Central memory CD8-positive, alpha-beta T cell (primary cell): Measurements from ENCODE around the gene SERP2.
A peak's percentile ranks its signal among the peaks of the same experiment; 100 is the strongest.

ENCODE experiments used
- ATAC-seq: fragments of 150-1000 bp; cut with Tn5 transposase; replicated peaks from 2 replicates; pipeline ENCODE4 v1.10.0; 2022; ENCODE audit warnings: mild to moderate bottlenecking, moderate FRiP score, moderate number of reproducible peaks; ENCODE audit not compliant: poor library complexity, severe bottlenecking; ENCODE audit errors: extremely low read depth
- DNase-seq, 2 donors: peaks; one replicate each; pipeline ENCODE4 v3.0.0; 2021; ENCODE audit warnings: low spot score in 2 of 2
- H3K27ac Mint-ChIP-seq: one replicate; pipeline ENCODE4 v1.8.0; 2022; ENCODE audit warnings: low read depth, mild to moderate bottlenecking, moderate library complexity, mixed read lengths
- H3K27me3 Mint-ChIP-seq: one replicate; pipeline ENCODE4 v1.8.0; 2022; ENCODE audit warnings: mixed read lengths
- H3K36me3 Mint-ChIP-seq: one replicate; pipeline ENCODE4 v1.8.0; 2022; ENCODE audit warnings: mild to moderate bottlenecking, moderate library complexity, mixed read lengths; ENCODE audit not compliant: insufficient read depth
- H3K4me1 Mint-ChIP-seq: one replicate; pipeline ENCODE4 v1.8.0; 2022; ENCODE audit warnings: mixed read lengths
- H3K4me3 Mint-ChIP-seq: one replicate; pipeline ENCODE4 v1.8.0; 2022; ENCODE audit warnings: mild to moderate bottlenecking, moderate library complexity, mixed read lengths
- H3K9me3 Mint-ChIP-seq: one replicate; pipeline ENCODE4 v1.8.0; 2022; ENCODE audit warnings: mixed read lengths

The SERP2 gene

GRCh38 chr13:44364345-44365000 is 9.2 kb upstream of the SERP2 start:
- no peaks in the 10 kb centered on the region for H3K9me3 Mint-ChIP-seq
- DNase-seq (no peak), ATAC-seq (no peak)
- no peak overlapping the region for H3K4me3 Mint-ChIP-seq
- H3K27ac Mint-ChIP-seq, result no peak overlapping the region
- no peaks in the 10 kb centered on the region for H3K36me3 Mint-ChIP-seq
- peaks cover 17% of the 10 kb centered on the region for H3K27me3 Mint-ChIP-seq
- H3K4me1 Mint-ChIP-seq, result no peaks in the 10 kb centered on the region

DNA sequence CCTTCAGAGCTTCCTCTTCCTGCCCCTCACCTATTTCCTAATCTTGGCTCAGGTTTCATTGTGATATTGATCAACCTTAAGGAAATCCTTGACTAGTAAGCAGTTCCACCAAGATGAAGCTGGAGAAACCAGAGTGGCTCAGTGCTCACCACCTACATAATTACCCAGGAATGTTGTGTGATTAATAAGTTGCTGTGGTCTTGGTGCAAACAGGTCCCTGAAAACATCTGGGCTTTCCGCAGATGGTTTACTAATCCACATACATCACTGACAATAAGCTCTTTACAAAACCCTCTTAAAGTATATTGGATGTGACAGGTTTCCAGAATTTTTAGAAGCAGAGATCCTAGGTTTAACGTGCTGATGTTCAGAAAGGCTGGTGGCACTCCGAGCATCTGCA is 8.6 kb upstream of the SERP2 start:
- peaks cover 18% of the 10 kb centered on the region for H3K27me3 Mint-ChIP-seq
- no peaks in the 10 kb centered on the region for H3K36me3 Mint-ChIP-seq
- no peak for ATAC-seq
- DNase-seq, result no peak
- H3K27ac Mint-ChIP-seq, result no peak overlapping the region
- no peaks in the 10 kb centered on the region for H3K9me3 Mint-ChIP-seq
- H3K4me3 Mint-ChIP-seq, result no peak overlapping the region
- no peaks in the 10 kb centered on the region for H3K4me1 Mint-ChIP-seq

- H3K4me3 Mint-ChIP-seq, result no peak overlapping the region
These were observed 7.7 kb upstream of the SERP2 start for GRCh38 chr13:44365899-44366298.

DNA sequence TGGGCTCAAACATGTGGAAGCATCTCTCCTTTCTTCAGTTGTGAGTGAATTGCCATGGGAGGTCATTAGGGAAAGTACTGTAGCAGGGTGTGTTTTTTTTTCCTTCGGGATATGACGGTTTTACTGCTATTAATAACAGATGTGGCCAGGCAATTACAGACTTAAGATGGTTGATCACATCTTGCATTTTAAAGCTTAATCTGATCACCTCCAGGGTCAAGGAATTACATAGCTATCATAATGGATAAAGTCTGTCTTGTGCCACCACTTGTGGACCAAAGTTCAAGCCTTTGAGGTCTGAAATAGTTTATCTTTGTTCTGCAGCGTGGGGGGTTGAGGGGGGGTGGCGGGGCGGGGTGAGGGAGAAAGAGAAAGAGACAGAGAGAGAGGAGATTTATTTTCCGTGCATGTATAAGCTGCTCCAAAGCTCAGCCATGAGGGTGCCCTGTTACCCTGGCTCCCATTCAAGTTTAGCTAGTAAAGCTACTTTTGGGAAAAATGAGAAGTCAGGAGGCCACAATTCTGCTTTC is 5.5 kb upstream of the SERP2 start:
- H3K4me3 Mint-ChIP-seq, result no peak overlapping the region
- no peaks in the 10 kb centered on the region for H3K9me3 Mint-ChIP-seq
- no peak overlapping the region for H3K27ac Mint-ChIP-seq
- no peaks in the 10 kb centered on the region for H3K4me1 Mint-ChIP-seq
- H3K36me3 Mint-ChIP-seq, result peaks cover 2% of the 10 kb centered on the region
- peaks cover 36% of the 10 kb centered on the region for H3K27me3 Mint-ChIP-seq
- DNase-seq (no peak), ATAC-seq (no peak)

More at GRCh38 chr13:44365899-44366298, 7.7 kb upstream of the SERP2 start:
- Mint-ChIP-seq H3K4me1 (no peaks in the 10 kb centered on the region), H3K36me3 (no peaks in the 10 kb centered on the region), H3K27me3 (peaks cover 24% of the 10 kb centered on the region), H3K27ac (no peak overlapping the region), H3K9me3 (no peaks in the 10 kb centered on the region)
- DNase-seq (no peak), ATAC-seq (no peak)

- ATAC-seq, result peak; percentile 34
These were observed 4.8 kb upstream of the SERP2 start for GRCh38 chr13:44368599-44369368.

DNA sequence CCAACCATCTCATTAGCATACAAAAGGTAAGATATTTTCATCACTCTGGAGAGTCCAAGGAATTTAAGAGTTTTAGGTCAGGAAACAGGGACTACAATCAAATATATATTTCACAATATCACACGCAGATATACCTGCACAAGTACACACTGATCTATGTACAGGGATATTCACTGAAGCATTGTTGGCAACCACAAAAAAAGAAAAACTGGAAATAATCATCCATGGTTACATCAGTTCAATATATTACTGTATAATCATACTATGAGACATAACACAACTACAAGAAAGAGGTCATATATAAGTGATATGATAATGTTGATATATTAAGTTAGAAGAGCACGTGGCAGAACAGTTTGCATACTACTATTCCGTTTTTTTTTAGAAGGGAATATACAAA is 2.2 kb upstream of the SERP2 start:
- no peak overlapping the region for H3K27ac Mint-ChIP-seq
- ATAC-seq, result no peak

More at GRCh38 chr13:44368599-44369368, 4.8 kb upstream of the SERP2 start:
- no peak overlapping the region for H3K4me3 Mint-ChIP-seq
- no peaks in the 10 kb centered on the region for H3K4me1 Mint-ChIP-seq
- H3K27ac Mint-ChIP-seq, result no peak overlapping the region
- DNase-seq, result no peak
- H3K36me3 Mint-ChIP-seq, result peaks cover 2% of the 10 kb centered on the region
- no peaks in the 10 kb centered on the region for H3K9me3 Mint-ChIP-seq
- H3K27me3 Mint-ChIP-seq, result peaks cover 38% of the 10 kb centered on the region

DNA sequence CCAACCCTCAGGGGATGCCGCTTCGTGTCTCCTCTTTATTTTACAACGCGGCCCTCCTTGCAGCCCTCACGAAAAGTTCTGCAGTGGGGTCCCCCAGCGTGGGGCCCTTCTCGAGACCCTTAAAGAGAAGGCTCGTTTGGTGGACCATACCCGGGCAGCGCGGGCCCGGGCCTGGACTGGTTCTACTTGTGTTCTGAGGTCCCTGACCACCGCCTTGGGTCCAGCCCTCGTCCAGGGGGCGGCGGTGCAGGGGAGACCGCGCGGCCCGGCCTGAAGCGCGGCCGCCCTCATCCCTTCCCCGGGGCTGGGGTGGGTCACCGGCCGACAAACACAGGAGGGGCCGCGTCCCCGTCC is 400 bp upstream of the SERP2 start:
- Mint-ChIP-seq H3K27ac (no peak overlapping the region), H3K4me1 (no peaks in the 10 kb centered on the region), H3K9me3 (no peaks in the 10 kb centered on the region), H3K36me3 (peaks cover 2% of the 10 kb centered on the region), H3K4me3 (no peak overlapping the region), H3K27me3 (peaks cover 49% of the 10 kb centered on the region)
- DNase-seq, result no peak
- no peak for ATAC-seq

More for the DNA sequence above, 2.2 kb upstream of the SERP2 start:
- H3K27me3 Mint-ChIP-seq, result peaks cover 49% of the 10 kb centered on the region
- no peaks in the 10 kb centered on the region for H3K9me3 Mint-ChIP-seq
- H3K4me1 Mint-ChIP-seq, result no peaks in the 10 kb centered on the region
- no peak overlapping the region for H3K4me3 Mint-ChIP-seq
- peaks cover 2% of the 10 kb centered on the region for H3K36me3 Mint-ChIP-seq
- DNase-seq, result no peak

GRCh38 chr13:44374348-44374712 is 706 bp downstream of the SERP2 start:
- H3K4me3 Mint-ChIP-seq, result peak overlapping the region; percentile 39

DNA sequence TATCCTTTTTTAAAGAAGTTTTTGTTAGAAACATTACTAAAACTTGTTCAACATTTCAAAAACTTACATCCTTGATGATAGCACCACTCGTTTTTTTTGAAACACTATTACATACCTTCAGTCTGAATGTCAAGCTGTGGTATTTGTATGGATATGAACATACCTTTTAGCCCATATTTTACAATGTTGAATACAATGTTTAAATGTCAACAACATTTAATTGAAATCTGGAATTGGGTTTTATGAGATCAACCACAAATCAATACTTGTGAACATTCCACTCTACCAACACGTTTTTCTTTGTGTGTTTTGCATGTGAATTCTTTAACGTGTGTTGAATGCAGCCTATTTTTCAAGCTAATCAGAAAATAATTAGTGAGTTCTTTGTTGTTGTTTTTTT is 4.7 kb downstream of the SERP2 start:
- Mint-ChIP-seq H3K4me1 (no peaks in the 10 kb centered on the region), H3K27ac (no peak overlapping the region), H3K4me3 (no peak overlapping the region), H3K27me3 (peaks cover 11% of the 10 kb centered on the region), H3K9me3 (no peaks in the 10 kb centered on the region), H3K36me3 (no peaks in the 10 kb centered on the region)
- DNase-seq, result no peak
- ATAC-seq, result no peak

More at GRCh38 chr13:44374348-44374712, 706 bp downstream of the SERP2 start:
- ATAC-seq, result no peak
- peaks cover 43% of the 10 kb centered on the region for H3K27me3 Mint-ChIP-seq
- H3K4me1 Mint-ChIP-seq, result no peaks in the 10 kb centered on the region
- H3K9me3 Mint-ChIP-seq, result no peaks in the 10 kb centered on the region
- DNase-seq, result no peak
- H3K27ac Mint-ChIP-seq, result no peak overlapping the region
- peaks cover 2% of the 10 kb centered on the region for H3K36me3 Mint-ChIP-seq

DNA sequence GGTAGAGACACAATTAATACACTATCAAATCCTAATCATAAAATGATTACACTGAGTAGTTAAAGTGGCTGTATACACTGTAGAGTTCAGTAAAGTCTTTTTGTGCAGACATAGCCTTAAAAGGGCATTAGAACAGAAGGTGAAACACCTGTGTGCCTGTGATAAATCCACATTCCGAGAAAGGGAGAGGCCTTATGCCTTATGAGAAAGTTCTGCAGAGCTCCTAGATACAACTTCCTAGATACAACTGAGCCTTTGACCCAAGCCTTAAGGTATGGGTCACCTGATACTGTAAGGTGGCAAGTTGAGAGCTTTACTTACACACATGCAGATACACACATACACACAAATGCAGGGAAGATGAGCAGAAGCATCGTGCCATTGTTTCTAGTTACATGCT is 6.3 kb downstream of the SERP2 start:
- H3K4me1 Mint-ChIP-seq, result no peaks in the 10 kb centered on the region
- peaks cover 3% of the 10 kb centered on the region for H3K27me3 Mint-ChIP-seq
- no peaks in the 10 kb centered on the region for H3K9me3 Mint-ChIP-seq
- H3K4me3 Mint-ChIP-seq, result no peak overlapping the region
- H3K36me3 Mint-ChIP-seq, result no peaks in the 10 kb centered on the region
- ATAC-seq, result no peak
- H3K27ac Mint-ChIP-seq, result no peak overlapping the region
- no peak for DNase-seq

DNA sequence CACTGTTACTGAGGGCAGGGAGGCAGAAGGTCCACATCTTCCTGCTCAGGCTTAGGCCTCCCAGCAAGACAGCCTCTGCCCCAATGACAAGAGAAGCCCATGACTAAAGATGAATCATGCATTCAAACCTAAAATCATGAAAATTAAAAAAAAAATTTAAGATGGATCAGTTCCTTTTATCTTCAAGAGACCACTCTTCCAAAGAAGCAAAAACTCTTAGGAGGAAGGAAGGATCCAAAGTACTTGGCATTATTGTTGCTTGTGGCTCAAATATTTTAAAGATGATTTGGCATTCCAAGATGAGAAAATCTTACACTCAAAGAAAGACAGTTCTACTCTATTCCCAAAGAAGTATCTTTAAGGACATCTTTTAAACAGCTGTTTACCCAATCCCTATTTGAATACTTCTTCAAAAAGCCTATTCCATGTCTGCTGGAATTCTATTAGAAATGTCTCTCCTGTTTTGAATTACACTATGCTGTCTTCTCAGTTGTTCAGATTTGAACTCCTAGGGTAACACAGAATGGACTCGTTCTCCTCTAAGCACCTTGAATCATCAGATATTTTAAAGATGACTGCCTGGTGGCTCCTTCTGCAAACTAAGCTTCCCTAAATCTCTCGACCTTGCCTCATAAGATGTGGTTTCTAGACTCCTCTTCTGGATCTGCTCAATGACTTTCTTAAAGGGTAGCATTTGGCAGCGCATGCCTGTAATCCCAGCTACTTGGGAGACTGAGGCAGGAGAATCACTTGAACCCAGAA is 7.0 kb downstream of the SERP2 start:
- Mint-ChIP-seq H3K36me3 (no peaks in the 10 kb centered on the region), H3K4me3 (no peak overlapping the region), H3K27me3 (no peaks in the 10 kb centered on the region), H3K9me3 (no peaks in the 10 kb centered on the region), H3K4me1 (no peaks in the 10 kb centered on the region), H3K27ac (no peak overlapping the region)
- ATAC-seq, result no peak
- DNase-seq, result no peak

DNA sequence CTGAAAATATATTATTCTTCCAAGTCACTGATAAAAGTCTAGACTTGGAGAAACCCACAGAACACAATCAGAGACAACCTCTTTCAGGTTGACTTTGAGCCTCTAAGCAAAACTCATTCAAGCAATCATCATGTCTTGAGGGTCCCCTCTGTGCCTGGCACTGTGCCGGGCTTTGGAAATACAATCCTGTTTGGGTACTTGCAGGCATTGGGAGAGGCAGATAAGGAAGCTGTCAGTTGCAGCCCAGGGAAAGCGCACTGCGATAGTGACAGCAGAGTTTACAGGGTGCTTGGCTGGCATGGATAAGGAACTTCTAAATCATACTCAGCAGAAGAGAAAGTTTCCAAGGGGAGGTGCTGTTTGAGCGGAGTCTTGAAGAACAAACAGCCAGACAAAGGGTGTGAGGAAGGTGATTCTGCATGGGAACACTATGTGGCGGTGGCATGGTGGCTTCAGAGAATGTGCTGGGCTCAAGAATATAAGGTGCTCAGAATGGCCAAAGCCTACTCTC is 9.1 kb downstream of the SERP2 start:
- Mint-ChIP-seq H3K9me3 (no peaks in the 10 kb centered on the region), H3K4me1 (no peaks in the 10 kb centered on the region), H3K4me3 (no peak overlapping the region), H3K27ac (no peak overlapping the region), H3K36me3 (no peaks in the 10 kb centered on the region), H3K27me3 (no peaks in the 10 kb centered on the region)
- no peak for ATAC-seq
- DNase-seq, result no peak
